ENCODE data around the gene JAM3. TPM values are rescaled to one million over a fixed set of nuclear protein-coding genes. Genes with fewer than 3 reads are reported as not detected.

The JAM3 gene
- total RNA-seq, 1 experiment from 2014 or later = 36.5 TPM

DNA sequence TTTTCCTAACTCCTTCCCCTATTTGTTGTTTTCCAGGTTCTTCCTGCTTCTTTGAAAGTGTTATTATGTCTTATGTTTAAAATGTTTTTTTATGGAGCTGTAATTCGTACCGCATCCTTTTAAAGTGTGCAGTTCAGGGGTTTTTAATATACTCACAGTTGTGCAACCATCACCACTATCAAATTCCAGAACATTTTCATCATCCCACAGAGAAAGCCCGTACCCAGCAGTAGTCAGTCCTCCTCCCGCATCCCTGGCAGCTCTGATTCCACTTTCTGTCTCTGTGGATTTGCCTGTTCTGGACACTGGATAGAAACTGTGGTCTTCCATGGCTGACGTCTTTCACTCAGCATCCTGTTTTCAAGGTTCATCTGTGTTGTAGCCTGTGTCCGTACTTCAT lies 73.7 kb downstream of the JAM3 start:
- H3K27me3 Mint-ChIP-seq (ENCODE audit: low read depth) = peaks cover 2% of the 10 kb centered on the region
- H3K27ac Mint-ChIP-seq = no peak overlapping the region
- no peaks in the 10 kb centered on the region for H3K79me1 ChIP-seq (ENCODE audit: insufficient read depth, low read depth, low read length, poor library complexity, severe bottlenecking)
- H2AFZ ChIP-seq (ENCODE audit: low read length) = no peak overlapping the region
- no peak overlapping the region for H2BK5ac ChIP-seq (ENCODE audit: insufficient read length, low read length)
- no peak overlapping the region for H2BK120ac ChIP-seq (ENCODE audit: low read depth, low read length, poor library complexity, severe bottlenecking)
- H3K36me3 Mint-ChIP-seq (ENCODE audit: insufficient read depth in 1 of 3, low read depth in 3 of 3) = peaks cover 71 to 78% (median 74%) of the 10 kb centered on the region in 3 experiments
- H3K4ac ChIP-seq (ENCODE audit: low read depth, low read length) = no peak overlapping the region
- H4K8ac ChIP-seq (replicated peaks; ENCODE audit: insufficient read length, low read depth, low read length) = no peak overlapping the region
- H2BK20ac ChIP-seq (ENCODE audit: low read depth, low read length, poor library complexity, severe bottlenecking) = no peak overlapping the region
- no peaks in the 10 kb centered on the region for H3K27me3 ChIP-seq (ENCODE audit: insufficient read depth, low read length)
- H3T11ph ChIP-seq (ENCODE audit: low read length) = no peak overlapping the region
- no peak overlapping the region for H2BK12ac ChIP-seq (ENCODE audit: insufficient read length, low read depth, low read length)
- peaks cover 50 to 58% of the 10 kb centered on the region in 2 experiments for H3K9me3 Mint-ChIP-seq
- no peak overlapping the region for H4K5ac ChIP-seq (ENCODE audit: insufficient read length, low read depth, low read length)
- no peaks in the 10 kb centered on the region for H3K23me2 ChIP-seq (ENCODE audit: insufficient read length, low read depth, low read length, poor library complexity, severe bottlenecking)
- H3K4me1 Mint-ChIP-seq = peaks cover 3 to 5% of the 10 kb centered on the region in 2 experiments; a peak in 3 of 4 replicates
- H2AK5ac ChIP-seq (ENCODE audit: insufficient read length, low read length) = no peak overlapping the region
- H4K91ac ChIP-seq (ENCODE audit: insufficient read length, low read depth, low read length) = no peak overlapping the region
- no peak overlapping the region for H3K23ac ChIP-seq (ENCODE audit: insufficient read length, low read depth, low read length)
- no peak overlapping the region for H3K4me2 ChIP-seq (ENCODE audit: insufficient read depth, insufficient read length, low read length)
- H3K14ac ChIP-seq (ENCODE audit: insufficient read depth, low read length) = no peak overlapping the region
- no peak overlapping the region for H3K4me3 Mint-ChIP-seq
- H3K56ac ChIP-seq (ENCODE audit: insufficient read length, low read depth, low read length) = no peak overlapping the region
- WGBS (ENCODE audit: extremely low coverage, insufficient read length, low lambda C conversion rate) = no CpG with 5 or more reads among the region's 6 CpGs
- no peaks in the 10 kb centered on the region for H3K4me1 ChIP-seq (ENCODE audit: insufficient read depth, low read length)
- no peaks in the 10 kb centered on the region for H4K20me1 ChIP-seq (ENCODE audit: control insufficient read depth, insufficient read depth, insufficient read length)
- TF ChIP-seq, protein P1, sequence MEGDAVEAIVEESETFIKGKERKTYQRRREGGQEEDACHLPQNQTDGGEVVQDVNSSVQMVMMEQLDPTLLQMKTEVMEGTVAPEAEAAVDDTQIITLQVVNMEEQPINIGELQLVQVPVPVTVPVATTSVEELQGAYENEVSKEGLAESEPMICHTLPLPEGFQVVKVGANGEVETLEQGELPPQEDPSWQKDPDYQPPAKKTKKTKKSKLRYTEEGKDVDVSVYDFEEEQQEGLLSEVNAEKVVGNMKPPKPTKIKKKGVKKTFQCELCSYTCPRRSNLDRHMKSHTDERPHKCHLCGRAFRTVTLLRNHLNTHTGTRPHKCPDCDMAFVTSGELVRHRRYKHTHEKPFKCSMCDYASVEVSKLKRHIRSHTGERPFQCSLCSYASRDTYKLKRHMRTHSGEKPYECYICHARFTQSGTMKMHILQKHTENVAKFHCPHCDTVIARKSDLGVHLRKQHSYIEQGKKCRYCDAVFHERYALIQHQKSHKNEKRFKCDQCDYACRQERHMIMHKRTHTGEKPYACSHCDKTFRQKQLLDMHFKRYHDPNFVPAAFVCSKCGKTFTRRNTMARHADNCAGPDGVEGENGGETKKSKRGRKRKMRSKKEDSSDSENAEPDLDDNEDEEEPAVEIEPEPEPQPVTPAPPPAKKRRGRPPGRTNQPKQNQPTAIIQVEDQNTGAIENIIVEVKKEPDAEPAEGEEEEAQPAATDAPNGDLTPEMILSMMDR (conservative IDR thresholded peaks at IDR 0.05) = no peak
- no peak overlapping the region for H3K27ac ChIP-seq (ENCODE audit: insufficient read length, low read depth, low read length)
- H3K79me2 ChIP-seq (ENCODE audit: insufficient read depth, low read length) = no peaks in the 10 kb centered on the region
- H3K9me3 ChIP-seq (ENCODE audit: control insufficient read depth, low read depth, low read length) = peaks cover 28% of the 10 kb centered on the region
- H2BK15ac ChIP-seq (ENCODE audit: low read depth, low read length) = no peak overlapping the region
- no peak for DNase-seq
- H3K18ac ChIP-seq (ENCODE audit: insufficient read length, low read depth, low read length) = no peak overlapping the region
- H3K9ac ChIP-seq (ENCODE audit: extremely low read depth, insufficient read length, low read length) = no peak overlapping the region

Data from H9 (cell line).